Heart left ventricle (tissue), 16 donors: ENCODE measurements around the gene ABCC4. TPM values are rescaled to one million over a fixed set of nuclear protein-coding genes. Genes with fewer than 3 reads are reported as not detected.

Experiments
- ATAC-seq, 4 donors: fragments of 200-7000 bp; cut with Tn5 transposase; one replicate each; pipeline ENCODE4 v1.9.1; 2020 to 2022; ENCODE audit warnings: moderate library complexity in 4 of 4, mild to moderate bottlenecking in 3 of 4, moderate number of reproducible peaks in 1 of 4
- DNase-seq, 5 donors: peaks; one replicate each; pipeline ENCODE4 v3.0.0-alpha.2; 2020
- H3K27ac ChIP-seq, 12 donors: fragments of 200-600 bp; sonication (generic) in 4 of 12; one replicate each; pipeline versions ENCODE4 v1.5.0 to v1.8.0; 2016 to 2022; ENCODE audit warnings: mild to moderate bottlenecking in 2 of 12
- H3K27me3 ChIP-seq, 9 donors: fragments of 200-600 bp; sonication (generic) in 2 of 9; one replicate each; pipeline versions ENCODE4 v1.5.1 to v1.8.0; 2016 to 2022; ENCODE audit warnings: mild to moderate bottlenecking in 3 of 9
- H3K36me3 ChIP-seq, 9 donors: fragments of 200-600 bp; sonication (generic) in 2 of 9; one replicate each; pipeline versions ENCODE4 v1.5.0 to v1.8.0; 2018 to 2022; ENCODE audit warnings: mild to moderate bottlenecking in 2 of 9
- H3K4me1 ChIP-seq, 12 donors: fragments of 200-600 bp; sonication (generic) in 4 of 12; one replicate each; pipeline versions ENCODE4 v1.5.0 to v1.8.0; 2016 to 2022; ENCODE audit warnings: mild to moderate bottlenecking in 3 of 12
- H3K4me3 ChIP-seq, 12 donors: fragments of 200-600 bp; sonication (generic) in 4 of 12; one replicate each; pipeline versions ENCODE4 v1.5.0 to v1.8.0; 2017 to 2022; ENCODE audit warnings: mild to moderate bottlenecking in 9 of 12, moderate library complexity in 4 of 12
- H3K9me3 ChIP-seq, 12 donors: fragments of 200-600 bp; sonication (generic) in 4 of 12; one replicate each; pipeline versions ENCODE4 v1.5.0 to v1.8.0; 2016 to 2022; ENCODE audit warnings: mild to moderate bottlenecking in 1 of 12
- CTCF ChIP-seq, 12 donors: fragments of 200-600 bp; sonication (generic) in 4 of 12; IDR thresholded peaks; one replicate each; pipeline versions ENCODE4 v1.5.0 to v1.8.0; 2018 to 2022; ENCODE audit warnings: antibody characterized with exemption in 12 of 12, mild to moderate bottlenecking in 5 of 12
- POLR2A ChIP-seq, 2 donors: fragments of 450-650 bp; IDR thresholded peaks; one replicate each; pipeline ENCODE4 v1.6.1; 2017; ENCODE audit warnings: antibody characterized with exemption in 2 of 2, mild to moderate bottlenecking in 2 of 2, moderate library complexity in 2 of 2
- WGBS, 4 donors: extraction: QIAGEN DNeasy Blood & Tissue Kit in 2 of 4; methylation state at CpG; one replicate each; pipeline versions ENCODE4 v1.1.5 to v1.1.7; 2013 to 2018; 5-methylcytosine and 5-hydroxymethylcytosine counted together
- intact Hi-C, 10 donors: fragments of 100-400 bp; cut with DNase I; formaldehyde crosslinking; loops; one replicate each; pipeline versions ENCODE4 v1.11.1 to v1.14.2; 2022
- polyA plus RNA-seq, 2 donors: library from polyadenylated mRNA; stranded (reverse); fragments of 200-250 nt; gene quantifications; one replicate each; pipeline ENCODE4 v1.2.3, GENCODE V29; 2013
- total RNA-seq, 9 donors: library from RNA; depleted of rRNA in 2 of 9; stranded (reverse); fragments of >200 nt in 2 of 9; fragmentation: NEBNext Ultra II Directional in 3 of 9; extraction: Animal tissue kit (Norgen Biotek cat#: 25700) in 3 of 9; gene quantifications; one replicate each; pipeline versions ENCODE4 v1.1.0 to v1.2.4, GENCODE V29; 2016 to 2023
- donor health status: ischemic (EF 13 %, LVEDD 7.1; RV severe dilation, severe dysfunction).
- donor health status: healthy with polysubstance abuse.
- donor health status: DM: no; HTN: yes; CAD: no.
- donor health status: DM: no; HTN: no; CAD: no.
- donor health status: ischemic (EF 25% LVEDD 6.9; RV normal size, moderate dysfunction).
- donor health status: ischemic (EF 25% LVEDD 5.7; RV mildly dilated, moderate dysfunction).
- donor health status: healthy.
- donor health status: DM: yes; HTN: yes; CAD: no.
- donor health status: ischemic (EF 35%, LVEDD 5.7; RV mildly dilated, moderate dysfunction).
- donor health status: nonischemic (EF 11% LVEDD 7.7; RV severe dilation, severe dysfunction).
- donor health status: DM: yes; HTN: yes; CAD: no.
- donor health status: PGD.
- donor health status: ischemic (EF 29% LVEDD 5.4; RV normal size, mild dysfunction).
- donor health status: nonischemic (EF 23%, LVEDD 6.1; RV moderate dilation, normal function).

Gene ABCC4
- total and polyA plus RNA-seq, 11 donors: 0.69 to 9.0 (median 5.3) TPM

DNA sequence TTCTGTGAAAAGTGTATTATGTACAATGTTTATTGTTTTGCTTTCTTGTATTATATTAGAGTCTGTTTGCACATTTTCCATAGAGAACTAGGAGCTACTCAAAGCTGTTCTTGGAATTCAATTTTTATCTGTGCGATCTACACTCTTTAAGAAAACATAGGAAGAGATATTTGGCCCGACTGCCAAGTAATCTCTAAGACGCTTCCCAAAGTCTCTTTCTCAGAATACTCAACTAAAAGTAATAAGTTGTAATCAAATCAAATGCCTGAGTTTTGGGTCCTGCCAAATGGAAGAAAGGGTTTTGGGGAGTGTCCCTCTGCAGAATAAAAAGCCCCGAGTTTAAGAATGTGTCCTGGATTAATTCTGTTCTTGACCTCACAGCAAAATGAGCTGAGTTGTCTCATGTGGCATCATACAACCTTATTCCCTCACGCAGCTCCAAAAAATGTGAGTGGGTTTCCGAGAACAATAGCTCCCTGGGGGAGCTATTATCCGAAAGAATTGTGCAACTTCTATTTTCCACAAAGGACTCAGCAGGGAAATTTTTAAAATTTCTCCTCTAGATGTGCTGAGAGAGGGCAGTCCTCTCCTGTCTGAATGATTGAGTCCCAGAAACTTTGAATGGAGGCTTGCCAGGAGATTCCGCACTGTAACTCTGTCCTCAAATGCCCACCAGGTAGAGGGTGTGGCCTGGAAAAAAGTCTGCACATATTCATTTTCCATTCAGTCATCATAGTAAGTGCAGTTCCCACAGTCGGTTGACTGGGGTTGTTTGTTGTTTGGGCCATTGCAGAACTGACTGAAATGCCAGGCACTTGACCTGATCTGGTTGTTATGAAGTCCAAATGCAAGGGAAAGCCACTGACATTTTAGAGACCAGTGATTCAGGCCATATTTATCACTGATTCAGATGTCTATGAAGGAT is 309.0 kb downstream of the ABCC4 start:
- TF ChIP-seq POLR2A (IDR thresholded peaks at IDR 0.05) (no peak), CTCF (IDR thresholded peaks at IDR 0.05) (no peak)
- WGBS, 4 donors: 63 to 74% (median 71%) methylated on average over 9 of the region's 9 CpGs
- Histone ChIP-seq H3K27ac (no peak overlapping the region), H3K9me3 (no peaks in the 10 kb centered on the region), H3K27me3 (peaks cover 0 to 12% (median 0%) of the 10 kb centered on the region in 9 donors), H3K4me3 (no peak overlapping the region), H3K4me1 (no peaks in the 10 kb centered on the region), H3K36me3 (no peaks in the 10 kb centered on the region)
- DNase-seq: no peak
- intact Hi-C loops: no loop called here
- ATAC-seq: no peak

GRCh38 chr13:94988654-94989053 is 312.6 kb downstream of the ABCC4 start:
- DNase-seq (no peak), ATAC-seq (no peak)
- H3K27ac ChIP-seq: no peak overlapping the region
- no peaks in the 10 kb centered on the region for H3K9me3 ChIP-seq
- no peaks in the 10 kb centered on the region for H3K4me1 ChIP-seq
- no peaks in the 10 kb centered on the region for H3K36me3 ChIP-seq
- WGBS, 4 donors: 48 to 62% (median 56%) methylated on average over 3 of the region's 3 CpGs
- intact Hi-C loops: no loop called here
- TF ChIP-seq CTCF (IDR thresholded peaks at IDR 0.05): no peak
- peaks cover 0 to 12% (median 0%) of the 10 kb centered on the region in 9 donors for H3K27me3 ChIP-seq
- no peak overlapping the region for H3K4me3 ChIP-seq

GRCh38 chr13:94987869-94988268 is 313.4 kb downstream of the ABCC4 start:
- no peak for ATAC-seq
- H3K9me3 ChIP-seq: no peaks in the 10 kb centered on the region
- H3K4me1 ChIP-seq: no peaks in the 10 kb centered on the region
- 94 to 100% (median 97%) methylated on average over 1 of the region's 1 CpG for WGBS, 4 donors
- intact Hi-C loops: no loop called here
- H3K36me3 ChIP-seq: no peaks in the 10 kb centered on the region
- TF ChIP-seq CTCF (IDR thresholded peaks at IDR 0.05) (no peak), POLR2A (IDR thresholded peaks at IDR 0.05) (no peak)
- no peak for DNase-seq
- no peak overlapping the region for H3K4me3 ChIP-seq
- peaks cover 0 to 12% (median 0%) of the 10 kb centered on the region in 9 donors for H3K27me3 ChIP-seq
- no peak overlapping the region for H3K27ac ChIP-seq

DNA sequence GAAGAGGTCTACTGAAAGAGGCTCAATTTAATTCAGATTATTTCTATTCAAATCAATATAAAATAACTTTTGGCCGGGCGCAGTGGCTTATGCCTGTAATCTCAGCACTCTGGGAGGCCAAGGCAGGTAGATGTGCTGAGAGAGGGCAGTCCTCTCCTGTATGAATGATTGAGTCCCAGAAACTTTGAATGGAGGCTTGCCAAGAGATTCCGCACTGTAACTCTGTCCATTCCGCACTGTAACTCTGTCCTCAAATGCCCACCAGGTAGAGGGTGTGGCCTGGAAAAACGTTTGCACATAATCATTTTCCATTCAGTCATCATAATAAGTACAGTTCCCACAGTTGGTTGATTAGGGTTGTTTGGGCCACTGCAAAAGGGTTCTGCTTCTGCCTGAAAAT is 314.2 kb downstream of the ABCC4 start:
- no peaks in the 10 kb centered on the region for H3K9me3 ChIP-seq
- 79 to 84% (median 82%) methylated on average over 5 of the region's 5 CpGs for WGBS, 4 donors

More for the DNA sequence above, 314.2 kb downstream of the ABCC4 start:
- DNase-seq: no peak
- no peak for ATAC-seq
- Histone ChIP-seq H3K4me1 (no peaks in the 10 kb centered on the region), H3K27ac (no peak overlapping the region), H3K4me3 (no peak overlapping the region), H3K27me3 (peaks cover 0 to 12% (median 0%) of the 10 kb centered on the region in 9 donors), H3K36me3 (no peaks in the 10 kb centered on the region)
- intact Hi-C loops: no loop called here
- TF ChIP-seq CTCF (IDR thresholded peaks at IDR 0.05) (no peak), POLR2A (IDR thresholded peaks at IDR 0.05) (no peak)
